Esophagus squamous epithelium (tissue), 5 donors: Measurements from ENCODE around the gene FERMT3. TPM values are rescaled to one million over a fixed set of nuclear protein-coding genes. Genes with fewer than 3 reads are reported as not detected.
A peak's percentile ranks its signal among the peaks of the same experiment; 100 is the strongest.

Experiments
- DNase-seq: peaks from one replicate; lab custom pipeline; 2025; lab: John Stamatoyannopoulos, UW
- H3K27ac ChIP-seq, 4 donors: fragments of 200-600 bp; sonication (generic); one replicate each; pipeline ENCODE4 v1.5.1; 2016 to 2019; ENCODE audit warnings: mild to moderate bottlenecking in 1 of 4
- H3K27me3 ChIP-seq, 4 donors: fragments of 200-600 bp; sonication (generic); 1 replicate in 3 of 4; 2 replicates in 1 of 4; pipeline versions ENCODE4 v1.5.1 to v1.6.0; 2017 to 2021; ENCODE audit warnings: antibody characterized with exemption in 1 of 4
- H3K36me3 ChIP-seq, 3 donors: fragments of 200-600 bp; sonication (generic); one replicate each; pipeline ENCODE4 v1.5.1; 2016 to 2019
- H3K4me1 ChIP-seq, 3 donors: fragments of 200-600 bp; sonication (generic); one replicate each; pipeline ENCODE4 v1.5.1; 2017 to 2019
- H3K4me3 ChIP-seq, 4 donors: fragments of 200-600 bp; sonication (generic); 1 replicate in 3 of 4; 2 replicates in 1 of 4; pipeline ENCODE4 v1.5.1; 2016 to 2019; ENCODE audit warnings: mild to moderate bottlenecking in 2 of 4, moderate library complexity in 1 of 4
- H3K9me3 ChIP-seq, 3 donors: fragments of 200-600 bp; sonication (generic); one replicate each; pipeline ENCODE4 v1.5.1; 2016 to 2019
- POLR2A ChIP-seq, 4 donors: fragments of 450-650 bp; IDR thresholded peaks; one replicate each; pipeline ENCODE4 v1.6.1; 2017; ENCODE audit warnings: antibody characterized with exemption in 4 of 4, mild to moderate bottlenecking in 4 of 4, moderate library complexity in 3 of 4
- whole genome bisulfite sequencing, 2 donors: methylation state at CpG; one replicate each; pipeline ENCODE4 v1.1.5; 2018; 5-methylcytosine and 5-hydroxymethylcytosine counted together
- intact Hi-C: fragments of 100-400 bp; cut with DNase I; formaldehyde crosslinking; loops from one replicate; pipeline ENCODE4 v1.15.0; 2022
- total RNA-seq, 4 donors: library from RNA; depleted of rRNA; stranded (reverse); fragments of >200 nt; gene quantifications; one replicate each; pipeline ENCODE4 v1.1.0, GENCODE V29; 2016
- TF ChIP-seq, protein P1 (sequence below), 6 experiments: fragments of 450-650 bp in 4 of 6; fragments of 200-600 bp in 2 of 6; sonication (generic) in 2 of 6; IDR thresholded peaks; one replicate each; pipeline ENCODE4 v1.5.1; 2016 to 2019; ENCODE audit warnings: antibody characterized with exemption in 6 of 6, mild to moderate bottlenecking in 4 of 6, moderate library complexity in 4 of 6
- donor health status: DM: yes; HTN: yes; CAD: no.

Gene FERMT3
- total RNA-seq, 4 donors from 2014 or later, result 3.8 to 16.9 (median 10.6) TPM

- Histone ChIP-seq H3K4me1 (peaks cover 4 to 52% (median 8%) of the 10 kb centered on the region in 3 donors), H3K27ac (peak overlapping the region; percentile 76 to 89 (median 82)), H3K9me3 (no peaks in the 10 kb centered on the region), H3K4me3 (peak overlapping the region; percentile 29 to 64 (median 42)), H3K36me3 (peaks cover 13 to 68% (median 18%) of the 10 kb centered on the region in 3 donors), H3K27me3 (no peaks in the 10 kb centered on the region)
- intact Hi-C loops, result no loop called here
- 52 to 77% methylated on average over 12 to 15 of the region's 30 CpGs for WGBS, 2 donors
- TF ChIP-seq POLR2A (IDR thresholded peaks at IDR 0.05), result peak in 2 of 4 donors; percentile 20 to 25
- TF ChIP-seq, protein P1, sequence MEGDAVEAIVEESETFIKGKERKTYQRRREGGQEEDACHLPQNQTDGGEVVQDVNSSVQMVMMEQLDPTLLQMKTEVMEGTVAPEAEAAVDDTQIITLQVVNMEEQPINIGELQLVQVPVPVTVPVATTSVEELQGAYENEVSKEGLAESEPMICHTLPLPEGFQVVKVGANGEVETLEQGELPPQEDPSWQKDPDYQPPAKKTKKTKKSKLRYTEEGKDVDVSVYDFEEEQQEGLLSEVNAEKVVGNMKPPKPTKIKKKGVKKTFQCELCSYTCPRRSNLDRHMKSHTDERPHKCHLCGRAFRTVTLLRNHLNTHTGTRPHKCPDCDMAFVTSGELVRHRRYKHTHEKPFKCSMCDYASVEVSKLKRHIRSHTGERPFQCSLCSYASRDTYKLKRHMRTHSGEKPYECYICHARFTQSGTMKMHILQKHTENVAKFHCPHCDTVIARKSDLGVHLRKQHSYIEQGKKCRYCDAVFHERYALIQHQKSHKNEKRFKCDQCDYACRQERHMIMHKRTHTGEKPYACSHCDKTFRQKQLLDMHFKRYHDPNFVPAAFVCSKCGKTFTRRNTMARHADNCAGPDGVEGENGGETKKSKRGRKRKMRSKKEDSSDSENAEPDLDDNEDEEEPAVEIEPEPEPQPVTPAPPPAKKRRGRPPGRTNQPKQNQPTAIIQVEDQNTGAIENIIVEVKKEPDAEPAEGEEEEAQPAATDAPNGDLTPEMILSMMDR (IDR thresholded peaks at IDR 0.05), result no peak
- DNase-seq, result no peak
These were observed 950 bp downstream of the FERMT3 start for GRCh38 chr11:64207256-64208085.

DNA sequence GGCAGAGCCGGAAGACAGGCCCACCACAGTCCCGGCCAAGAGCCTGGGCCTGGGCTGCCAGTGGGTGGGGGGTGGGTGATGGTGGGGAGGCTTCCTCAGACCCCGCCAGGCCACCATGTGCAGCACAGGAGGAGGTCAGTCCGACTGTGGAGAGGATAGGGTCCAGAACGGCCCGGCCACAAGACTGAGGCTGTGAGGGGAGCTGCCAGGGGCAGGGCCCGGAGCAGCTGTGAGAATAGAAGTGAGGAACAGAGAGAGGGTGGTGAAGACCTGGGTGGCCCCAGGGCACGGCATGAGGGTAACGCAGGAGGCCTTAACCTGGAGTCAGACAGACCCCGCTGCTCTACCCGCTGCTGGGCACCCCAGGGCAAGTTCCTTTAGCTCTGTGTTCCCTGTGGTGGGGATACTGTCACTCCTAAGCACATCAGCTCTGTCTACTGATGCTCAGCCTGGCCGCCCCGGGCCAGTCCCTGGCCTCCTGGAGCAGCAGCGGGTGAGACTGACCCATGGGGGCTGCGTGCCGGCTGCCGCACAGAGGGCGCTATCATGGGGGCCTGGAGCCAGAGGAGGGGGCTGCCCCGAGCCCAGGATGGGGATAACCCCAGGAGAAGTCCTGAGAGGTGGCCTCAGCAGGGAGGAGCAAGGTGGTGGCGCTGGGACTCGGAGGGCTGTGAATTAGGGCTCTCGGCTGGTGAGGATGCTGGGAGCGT, 1.7 kb downstream of the FERMT3 start:
- Histone ChIP-seq H3K36me3 (peaks cover 6 to 60% (median 10%) of the 10 kb centered on the region in 3 donors), H3K4me1 (peaks cover 4 to 52% (median 8%) of the 10 kb centered on the region in 3 donors), H3K9me3 (no peaks in the 10 kb centered on the region), H3K27ac (peak overlapping the region; percentile 76 to 89 (median 82)), H3K27me3 (no peaks in the 10 kb centered on the region), H3K4me3 (peak overlapping the region in 3 of 4 donors; percentile 39 to 64 (median 46))
- DNase-seq, result no peak
- 77 to 80% methylated on average over 6 to 9 of the region's 23 CpGs for WGBS, 2 donors
- TF ChIP-seq POLR2A (IDR thresholded peaks at IDR 0.05), result no peak
- TF ChIP-seq, protein P1 (IDR thresholded peaks at IDR 0.05), result no peak
- intact Hi-C loops, result no loop called here

GRCh38 chr11:64208796-64209562, 2.5 kb downstream of the FERMT3 start:
- peaks cover 4 to 50% (median 8%) of the 10 kb centered on the region in 3 donors for H3K4me1 ChIP-seq
- TF ChIP-seq, protein P1 (IDR thresholded peaks at IDR 0.05), result no peak
- TF ChIP-seq POLR2A (IDR thresholded peaks at IDR 0.05), result no peak

DNA sequence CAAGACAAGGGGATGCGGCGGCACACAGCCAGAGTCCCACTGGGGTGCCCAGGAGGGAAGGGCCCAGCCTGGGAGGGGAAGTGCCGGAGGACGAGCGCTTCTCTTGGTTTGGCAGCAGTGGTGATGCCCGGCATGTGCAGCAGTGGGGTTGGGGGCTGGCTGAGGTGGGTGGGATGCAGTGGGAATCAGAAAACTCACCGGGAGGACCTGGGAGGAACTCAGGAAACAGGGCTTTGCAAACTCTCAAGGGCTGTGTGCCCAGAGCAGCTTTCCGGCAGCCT, 3.0 kb downstream of the FERMT3 start:
- Histone ChIP-seq H3K27ac (no peak overlapping the region), H3K36me3 (peaks cover 0 to 47% (median 0%) of the 10 kb centered on the region in 3 donors), H3K27me3 (no peaks in the 10 kb centered on the region), H3K4me1 (peaks cover 3 to 44% (median 4%) of the 10 kb centered on the region in 3 donors), H3K4me3 (no peak overlapping the region), H3K9me3 (no peaks in the 10 kb centered on the region)
- WGBS, 2 donors, result 86 to 87% methylated on average over 8 of the region's 8 CpGs
- intact Hi-C loops, result no loop called here
- TF ChIP-seq, protein P1 (IDR thresholded peaks at IDR 0.05), result no peak
- no peak for TF ChIP-seq POLR2A (IDR thresholded peaks at IDR 0.05)
- no peak for DNase-seq

More at GRCh38 chr11:64208796-64209562, 2.5 kb downstream of the FERMT3 start:
- Histone ChIP-seq H3K4me3 (no peak overlapping the region), H3K9me3 (no peaks in the 10 kb centered on the region), H3K27me3 (no peaks in the 10 kb centered on the region), H3K36me3 (peaks cover 0 to 53% (median 3%) of the 10 kb centered on the region in 3 donors), H3K27ac (peak overlapping the region; percentile 76 to 89 (median 82))
- 78 to 82% methylated on average over 15 to 18 of the region's 18 CpGs for WGBS, 2 donors
- intact Hi-C loops, result no loop called here
- DNase-seq, result no peak
